PC-3 (cell line): ENCODE data around the gene VAV3. TPM values are rescaled to one million over a fixed set of nuclear protein-coding genes. Genes with fewer than 3 reads are reported as not detected.

Experiments used
- ATAC-seq: fragments of 200-7000 bp; cut with Tn5 transposase; 2 replicates; pipeline ENCODE4 v1.9.1; 2020; ENCODE audit warnings: mild to moderate bottlenecking, moderate library complexity
- BruUV-seq: library from RNA; stranded (reverse); fragments of 400-500 nt; replicated peaks from 2 replicates; lab custom pipeline; 2021; lab: Mats Ljungman, UMichigan
- CTCF ChIA-PET: fragments of 300-600 bp; sonication (Branson Sonifier 250); formaldehyde crosslinking; loops from one replicate; lab custom pipeline; 2022; ENCODE audit warnings: antibody characterized with exemption; lab: Charles Lee
- POLR2A ChIA-PET: fragments of 300-600 bp; sonication (Branson Sonifier 250); formaldehyde crosslinking; loops from one replicate; lab custom pipeline; 2022; ENCODE audit warnings: antibody characterized with exemption; ENCODE audit not compliant: unreplicated experiment; lab: Charles Lee
- DNase-seq: peaks from one replicate; pipeline ENCODE4 v3.0.0-alpha.2; 2015
- H2AFZ ChIP-seq: fragments of 300-600 bp; sonication (generic); 2 replicates; pipeline ENCODE4 v1.6.0; 2016; ENCODE audit warnings: antibody characterized with exemption, low read length
- H3F3A ChIP-seq: fragments of 300-600 bp; sonication (generic); one replicate; pipeline ENCODE4 v1.6.0; 2017; ENCODE audit warnings: antibody characterized with exemption, low read length, control low read depth, mild to moderate bottlenecking; ENCODE audit not compliant: unreplicated experiment
- H3K27ac ChIP-seq: fragments of 300-600 bp; sonication (generic); 2 replicates; pipeline ENCODE4 v1.5.1; 2016; ENCODE audit warnings: mild to moderate bottlenecking, low read length
- H3K27me3 ChIP-seq: fragments of 300-600 bp; sonication (generic); 2 replicates; pipeline ENCODE4 v1.6.1; 2016; ENCODE audit warnings: low read length, mixed read lengths
- H3K36me3 ChIP-seq: fragments of 300-600 bp; sonication (generic); 2 replicates; pipeline ENCODE4 v1.6.1; 2016; ENCODE audit warnings: low read depth, mixed run types, low read length, mixed read lengths
- H3K4me1 ChIP-seq: fragments of 300-600 bp; sonication (generic); 2 replicates; pipeline ENCODE4 v1.5.1; 2016; ENCODE audit warnings: low read length; ENCODE audit not compliant: insufficient read depth
- H3K4me2 ChIP-seq: fragments of 300-600 bp; sonication (generic); 2 replicates; pipeline ENCODE4 v1.6.0; 2016; ENCODE audit warnings: low read length
- H3K4me3 ChIP-seq: fragments of 300-600 bp; sonication (generic); 2 replicates; pipeline ENCODE4 v1.5.1; 2016; ENCODE audit warnings: mild to moderate bottlenecking, low read length, mixed read lengths
- H3K79me2 ChIP-seq: fragments of 300-600 bp; sonication (generic); 2 replicates; pipeline ENCODE4 v1.6.1; 2017; ENCODE audit warnings: low read length, mixed read lengths
- H3K9ac ChIP-seq: fragments of 300-600 bp; sonication (generic); 2 replicates; pipeline ENCODE4 v1.6.0; 2016; ENCODE audit warnings: mild to moderate bottlenecking, low read length
- H3K9me2 ChIP-seq: fragments of 300-600 bp; sonication (generic); replicated peaks from 2 replicates; pipeline ENCODE4 v1.6.1; 2016; ENCODE audit warnings: mixed run types, low read length, mixed read lengths
- H3K9me3 ChIP-seq: fragments of 300-600 bp; sonication (generic); 2 replicates; pipeline ENCODE4 v1.6.1; 2016; ENCODE audit warnings: low read length, mixed read lengths
- H4K20me1 ChIP-seq: fragments of 300-600 bp; sonication (generic); 2 replicates; pipeline ENCODE4 v1.6.1; 2016; ENCODE audit warnings: low read length, mixed read lengths
- CTCF ChIP-seq: fragments of 300-600 bp; sonication (generic); conservative IDR thresholded peaks from 2 replicates; pipeline ENCODE4 v1.5.1; 2017; ENCODE audit warnings: antibody characterized with exemption, low read depth, mild to moderate bottlenecking, low read length
- EZH2 ChIP-seq: fragments of 300-600 bp; sonication (generic); IDR thresholded peaks from one replicate; pipeline ENCODE4 v1.6.1; 2017; ENCODE audit warnings: antibody characterized with exemption, mild to moderate bottlenecking, low read length; ENCODE audit not compliant: unreplicated experiment
- EZH2phosphoT487 ChIP-seq: fragments of 300-600 bp; sonication (generic); IDR thresholded peaks from 2 replicates; pipeline ENCODE4 v1.6.1; 2018; ENCODE audit warnings: mild to moderate bottlenecking, antibody characterized with exemption, low read length, borderline replicate concordance
- intact Hi-C: fragments of 100-400 bp; cut with micrococcal nuclease; formaldehyde crosslinking; loops from 2 replicates; pipeline ENCODE4 v1.9.0; 2023
- total RNA-seq: library from RNA; depleted of rRNA; stranded (reverse); fragments of >200 nt; gene quantifications from 2 replicates; pipeline ENCODE4 v1.2.3, GENCODE V29; 2014

Gene VAV3
- total RNA-seq, 1 experiment from 2014 or later = 0.73 TPM

DNA sequence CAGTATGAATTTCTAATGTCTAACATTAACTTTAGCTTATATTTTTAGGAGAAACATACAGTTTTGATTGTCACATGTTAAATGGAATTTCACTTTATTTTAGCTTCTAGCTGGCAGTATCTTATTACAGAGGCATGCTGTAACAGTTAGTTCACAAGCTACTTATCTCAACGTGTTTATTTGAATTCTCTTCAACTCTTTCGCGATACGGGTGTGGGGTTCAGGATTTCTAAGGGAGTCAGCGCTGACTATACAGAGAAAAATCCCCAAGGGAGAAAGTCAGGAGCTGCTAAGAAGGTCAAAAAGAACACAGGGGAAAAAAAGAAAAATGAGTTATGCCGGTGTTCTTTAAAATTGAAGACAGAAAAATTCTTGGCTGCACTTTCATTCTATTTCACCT, 296.2 kb downstream of the VAV3 start:
- no peak overlapping the region for H3K4me2 ChIP-seq
- no peaks in the 10 kb centered on the region for H3K4me1 ChIP-seq
- H2AFZ ChIP-seq = no peak overlapping the region
- no peak for ATAC-seq
- H3K27me3 ChIP-seq = no peaks in the 10 kb centered on the region
- H3K9me3 ChIP-seq = no peaks in the 10 kb centered on the region
- H3K27ac ChIP-seq = no peak overlapping the region
- no peak for DNase-seq
- H4K20me1 ChIP-seq = no peaks in the 10 kb centered on the region
- H3K4me3 ChIP-seq = no peak overlapping the region
- H3K9me2 ChIP-seq = no peaks in the 10 kb centered on the region
- POLR2A ChIA-PET = no interaction called here
- TF ChIP-seq EZH2phosphoT487 (no peak), CTCF (no peak), EZH2 (no peak)
- H3K36me3 ChIP-seq = no peaks in the 10 kb centered on the region
- no peak overlapping the region for H3K9ac ChIP-seq
- CTCF ChIA-PET = no interaction called here
- no peaks in the 10 kb centered on the region for H3F3A ChIP-seq
- intact Hi-C loops = no loop called here
- no TSS peak for BruUV-seq
- no peaks in the 10 kb centered on the region for H3K79me2 ChIP-seq

DNA sequence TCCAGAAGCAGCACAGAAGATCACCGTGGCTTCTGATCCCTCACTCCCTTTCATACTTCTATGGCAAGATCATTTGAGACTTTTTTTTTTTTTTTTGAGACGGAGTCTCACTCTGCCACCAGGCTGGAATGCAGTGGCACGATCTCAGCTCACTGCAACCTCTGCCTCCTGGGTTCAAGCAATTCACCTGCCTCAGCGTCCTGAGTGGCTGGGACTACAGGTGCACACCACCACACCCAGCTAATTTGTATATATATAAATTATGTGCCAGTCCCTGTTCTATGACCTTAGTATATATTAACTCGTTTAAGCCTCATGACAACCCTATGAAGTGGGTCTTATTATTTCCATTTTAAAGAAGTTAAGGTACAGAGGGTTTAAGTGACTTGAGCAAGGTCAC, 298.5 kb downstream of the VAV3 start:
- Histone ChIP-seq H3K9me2 (no peaks in the 10 kb centered on the region), H4K20me1 (no peaks in the 10 kb centered on the region), H3K4me1 (no peaks in the 10 kb centered on the region), H3F3A (no peaks in the 10 kb centered on the region), H3K27ac (no peak overlapping the region), H3K79me2 (no peaks in the 10 kb centered on the region), H2AFZ (no peak overlapping the region), H3K9ac (no peak overlapping the region), H3K4me2 (no peak overlapping the region), H3K4me3 (no peak overlapping the region), H3K36me3 (no peaks in the 10 kb centered on the region), H3K27me3 (no peaks in the 10 kb centered on the region), H3K9me3 (no peaks in the 10 kb centered on the region)
- DNase-seq (no peak), ATAC-seq (no peak)
- intact Hi-C loops = no loop called here
- TF ChIP-seq EZH2phosphoT487 = no peak
- no peak for TF ChIP-seq EZH2
- no peak for TF ChIP-seq CTCF
- BruUV-seq = no TSS peak
- CTCF ChIA-PET = no interaction called here
- POLR2A ChIA-PET = no interaction called here

GRCh38 chr1:107664982-107665925, 299.7 kb downstream of the VAV3 start:
- no peak overlapping the region for H3K4me3 ChIP-seq
- no peak overlapping the region for H2AFZ ChIP-seq
- no peak overlapping the region for H3K27ac ChIP-seq
- intact Hi-C loops = no loop called here
- no peaks in the 10 kb centered on the region for H3F3A ChIP-seq
- TF ChIP-seq EZH2 = no peak
- TF ChIP-seq CTCF = no peak
- no peak for TF ChIP-seq EZH2phosphoT487
- H3K9me2 ChIP-seq = no peaks in the 10 kb centered on the region
- no TSS peak for BruUV-seq
- no peaks in the 10 kb centered on the region for H3K79me2 ChIP-seq
- ChIA-PET CTCF (no interaction called here), POLR2A (no interaction called here)
- H3K27me3 ChIP-seq = no peaks in the 10 kb centered on the region
- no peaks in the 10 kb centered on the region for H3K4me1 ChIP-seq
- no peak overlapping the region for H3K9ac ChIP-seq
- no peak overlapping the region for H3K4me2 ChIP-seq
- H3K36me3 ChIP-seq = no peaks in the 10 kb centered on the region
- ATAC-seq (no peak), DNase-seq (no peak)
- no peaks in the 10 kb centered on the region for H4K20me1 ChIP-seq
- no peaks in the 10 kb centered on the region for H3K9me3 ChIP-seq
